IMR-90 (cell line): ENCODE measurements around the gene WRAP73. TPM values are rescaled to one million over a fixed set of nuclear protein-coding genes. Genes with fewer than 3 reads are reported as not detected.

ENCODE experiments used
- ATAC-seq: fragments of 200-7000 bp; cut with Tn5 transposase; 2 replicates; pipeline ENCODE4 v1.9.1; 2020; ENCODE audit warnings: low read depth, mild to moderate bottlenecking, moderate library complexity
- BruUV-seq: library from RNA; stranded (reverse); fragments of 400-500 nt; replicated peaks from 2 replicates; lab custom pipeline; 2021; lab: Mats Ljungman, UMichigan
- CTCF ChIA-PET: fragments of 300-600 bp; formaldehyde crosslinking; extraction: SDS; loops from one replicate; lab custom pipeline; 2021; ENCODE audit warnings: antibody characterized with exemption; lab: Yijun Ruan, JAX
- POLR2A ChIA-PET: fragments of 300-600 bp; sonication (Branson Sonifier 250); formaldehyde crosslinking; loops from one replicate; lab custom pipeline; 2022; ENCODE audit warnings: antibody characterized with exemption; ENCODE audit not compliant: unreplicated experiment; lab: Charles Lee
- DNase-seq: peaks from one replicate; pipeline ENCODE4 v3.0.0; 2013
- H2AFZ ChIP-seq: replicated peaks from 2 replicates; pipeline ENCODE3; 2013; ENCODE audit warnings: low read length, mild to moderate bottlenecking; ENCODE audit not compliant: poor library complexity
- H2AK5ac ChIP-seq: 2 replicates; pipeline ENCODE4 v1.6.1; 2013; ENCODE audit warnings: low read depth, low read length, inconsistent platforms
- H2AK9ac ChIP-seq: replicated peaks from 2 replicates; pipeline ENCODE3; 2013; ENCODE audit warnings: mild to moderate bottlenecking, low read depth, low read length, moderate library complexity; ENCODE audit not compliant: poor library complexity
- H2BK120ac ChIP-seq: 2 replicates; pipeline ENCODE4 v1.6.1; 2013; ENCODE audit warnings: low read depth, low read length, inconsistent platforms
- H2BK15ac ChIP-seq: 3 replicates; pipeline ENCODE4 v1.6.1; 2013; ENCODE audit warnings: low read depth, low read length, inconsistent platforms
- H2BK20ac ChIP-seq: 2 replicates; pipeline ENCODE4 v1.6.1; 2013; ENCODE audit warnings: low read depth, mild to moderate bottlenecking, inconsistent platforms, low read length, moderate library complexity
- H2BK5ac ChIP-seq: 2 replicates; pipeline ENCODE4 v1.6.1; 2013; ENCODE audit warnings: mild to moderate bottlenecking, low read depth, low read length, inconsistent platforms; ENCODE audit not compliant: poor library complexity, severe bottlenecking
- H3K14ac ChIP-seq: replicated peaks from 2 replicates; pipeline ENCODE4 v1.6.1; 2013; ENCODE audit warnings: low read depth, low read length, inconsistent platforms
- H3K18ac ChIP-seq: 2 replicates; pipeline ENCODE4 v1.6.1; 2013; ENCODE audit warnings: low read depth, low read length, control low read depth
- H3K23ac ChIP-seq: 2 replicates; pipeline ENCODE4 v1.6.1; 2013; ENCODE audit warnings: low read depth, low read length, inconsistent platforms
- H3K27ac ChIP-seq: 2 replicates; pipeline ENCODE4 v1.5.1; 2013; ENCODE audit warnings: mild to moderate bottlenecking, control low read depth, low read length; ENCODE audit not compliant: insufficient read depth
- H3K27me3 ChIP-seq: 2 replicates; pipeline ENCODE4 v1.6.1; 2013; ENCODE audit warnings: low read length; ENCODE audit not compliant: control insufficient read depth, insufficient read depth
- H3K36me3 ChIP-seq: 2 replicates; pipeline ENCODE4 v1.6.1; 2013; ENCODE audit warnings: low read length, mixed read lengths; ENCODE audit not compliant: control insufficient read depth, insufficient read depth
- H3K4ac ChIP-seq: 2 replicates; pipeline ENCODE4 v1.6.1; 2013; ENCODE audit warnings: low read depth, low read length, inconsistent platforms
- H3K4me1 ChIP-seq: 2 replicates; pipeline ENCODE4 v1.6.1; 2013; ENCODE audit warnings: low read length, mixed read lengths; ENCODE audit not compliant: control insufficient read depth, insufficient read depth
- H3K4me2 ChIP-seq: 2 replicates; pipeline ENCODE4 v1.6.1; 2013; ENCODE audit warnings: low read depth, mild to moderate bottlenecking, control low read depth, low read length, moderate library complexity
- H3K4me3 ChIP-seq: 2 replicates; pipeline ENCODE4 v1.5.1; 2013; ENCODE audit warnings: low read depth, mild to moderate bottlenecking, control low read depth, low read length, moderate library complexity; ENCODE audit not compliant: insufficient read depth
- H3K56ac ChIP-seq: 2 replicates; pipeline ENCODE4 v1.6.1; 2013; ENCODE audit warnings: low read length, inconsistent platforms; ENCODE audit not compliant: insufficient read depth; ENCODE audit errors: extremely low read depth
- H3K79me1 ChIP-seq, 2 experiments: 2 replicates each; pipeline ENCODE4 v1.6.1; 2013; ENCODE audit warnings: low read length in 2 of 2, inconsistent platforms in 1 of 2, low read depth in 1 of 2
- H3K9ac ChIP-seq: 2 replicates; pipeline ENCODE4 v1.6.1; 2013; ENCODE audit warnings: low read depth, low read length, control low read depth
- H3K9me1 ChIP-seq: 2 replicates; pipeline ENCODE4 v1.6.1; 2013; ENCODE audit warnings: low read length, inconsistent platforms; ENCODE audit not compliant: insufficient read depth
- H3K9me3 ChIP-seq: 2 replicates; pipeline ENCODE4 v1.6.1; 2013; ENCODE audit warnings: low read length; ENCODE audit not compliant: control insufficient read depth, insufficient read depth
- H4K20me1 ChIP-seq: 2 replicates; pipeline ENCODE4 v1.6.1; 2013; ENCODE audit warnings: low read length, inconsistent platforms; ENCODE audit not compliant: insufficient read depth
- H4K5ac ChIP-seq: 2 replicates; pipeline ENCODE4 v1.6.1; 2013; ENCODE audit warnings: mild to moderate bottlenecking, low read depth, low read length, control low read depth
- H4K8ac ChIP-seq, 2 experiments: 2 replicates each; pipeline ENCODE4 v1.6.1; 2013; ENCODE audit warnings: low read depth in 2 of 2, low read length in 2 of 2, control low read depth in 1 of 2, inconsistent platforms in 1 of 2
- H4K91ac ChIP-seq: 2 replicates; pipeline ENCODE4 v1.6.1; 2013; ENCODE audit warnings: low read depth, low read length, inconsistent platforms; ENCODE audit not compliant: insufficient read depth
- BHLHE40 ChIP-seq: fragments of 150-350 bp; IDR thresholded peaks from 2 replicates; pipeline ENCODE4 v1.6.1; 2016; ENCODE audit warnings: mild to moderate bottlenecking, low read depth, low read length
- CEBPB ChIP-seq: IDR thresholded peaks from 2 replicates; pipeline ENCODE4 v1.6.1; 2012; ENCODE audit warnings: low read depth, low read length, improper control_type of control experiment
- CHD1 ChIP-seq: IDR thresholded peaks from 2 replicates; pipeline ENCODE4 v1.6.1; 2012; ENCODE audit warnings: low read depth, low read length, improper control_type of control experiment
- CTCF ChIP-seq: conservative IDR thresholded peaks from 2 replicates; pipeline ENCODE4 v1.5.1; 2012; ENCODE audit warnings: mild to moderate bottlenecking, low read depth, low read length, improper control_type of control experiment
- ELK1 ChIP-seq: fragments of 150-350 bp; IDR thresholded peaks from 2 replicates; pipeline ENCODE4 v1.6.1; 2016; ENCODE audit warnings: low read depth, mild to moderate bottlenecking, low read length, moderate library complexity, borderline replicate concordance
- FOS ChIP-seq: fragments of 150-350 bp; IDR thresholded peaks from 2 replicates; pipeline ENCODE4 v1.6.1; 2016; ENCODE audit warnings: low read depth, low read length
- MAFK ChIP-seq: IDR thresholded peaks from 2 replicates; pipeline ENCODE4 v1.6.1; 2012; ENCODE audit warnings: low read depth, low read length, improper control_type of control experiment
- MAZ ChIP-seq: IDR thresholded peaks from 2 replicates; pipeline ENCODE4 v1.6.1; 2012; ENCODE audit warnings: low read depth, mild to moderate bottlenecking, low read length, improper control_type of control experiment, moderate library complexity, borderline replicate concordance
- MXI1 ChIP-seq: IDR thresholded peaks from 2 replicates; pipeline ENCODE4 v1.6.1; 2012; ENCODE audit warnings: low read depth, mild to moderate bottlenecking, low read length, moderate library complexity, borderline replicate concordance
- NFE2L2 ChIP-seq: fragments of 150-350 bp; IDR thresholded peaks from 2 replicates; pipeline ENCODE4 v1.6.1; 2016; ENCODE audit warnings: low read depth, mild to moderate bottlenecking, low read length
- POLR2A ChIP-seq: IDR thresholded peaks from 2 replicates; pipeline ENCODE4 v1.6.1; 2012; ENCODE audit warnings: mild to moderate bottlenecking, low read depth, low read length
- RAD21 ChIP-seq: IDR thresholded peaks from 2 replicates; pipeline ENCODE4 v1.6.1; 2012; ENCODE audit warnings: low read length, improper control_type of control experiment
- RCOR1 ChIP-seq: IDR thresholded peaks from 2 replicates; pipeline ENCODE4 v1.6.1; 2012; ENCODE audit warnings: mild to moderate bottlenecking, low read length, improper control_type of control experiment; ENCODE audit not compliant: insufficient replicate concordance
- RFX5 ChIP-seq: IDR thresholded peaks from 2 replicates; pipeline ENCODE4 v1.8.0; 2012; ENCODE audit warnings: low read depth, mild to moderate bottlenecking, low read length, moderate library complexity
- SMC3 ChIP-seq: fragments of 150-350 bp; IDR thresholded peaks from 2 replicates; pipeline ENCODE4 v1.6.1; 2016; ENCODE audit warnings: low read depth, mild to moderate bottlenecking, antibody characterized with exemption, low read length, moderate library complexity
- USF2 ChIP-seq: fragments of 150-350 bp; IDR thresholded peaks from 2 replicates; pipeline ENCODE4 v1.6.1; 2017; ENCODE audit warnings: mild to moderate bottlenecking, antibody characterized with exemption, low read length, low read depth
- WGBS, 2 experiments: methylation state at CpG; one replicate each; pipeline versions ENCODE4 v1.1.5 to v1.1.7; 2013; ENCODE audit warnings: missing lambda C conversion rate in 2 of 2; ENCODE audit not compliant: insufficient read length in 1 of 2; ENCODE audit errors: extremely low coverage in 2 of 2; 5-methylcytosine and 5-hydroxymethylcytosine counted together
- dilution Hi-C: fragments of 300-500 bp; cut with HindIII; formaldehyde crosslinking; loops from one replicate; pipeline ENCODE4 v1.14.3; 2018; ENCODE audit warnings: low sequenced_read_pairs; ENCODE audit not compliant: unreplicated experiment
- in situ Hi-C: fragments of 300-500 bp; cut with MboI; formaldehyde crosslinking; loops from 3 replicates; pipeline ENCODE4 v1.14.3; 2019; ENCODE audit warnings: low sequenced_read_pairs, inconsistent platforms, mixed read lengths
- intact Hi-C: fragments of 100-400 bp; cut with micrococcal nuclease; formaldehyde crosslinking; loops from 2 replicates; pipeline ENCODE4 v1.10.0; 2022
- polyA plus RNA-seq, 3 experiments: library from polyadenylated mRNA; depleted of rRNA; stranded (reverse); fragments of >200 nt; gene quantifications; 2 replicates each; pipeline ENCODE4 v1.2.3, GENCODE V29; 2012; ENCODE audit warnings: low replicate concordance in 1 of 3
- total RNA-seq: library from RNA; depleted of rRNA; stranded (reverse); fragments of >200 nt; gene quantifications from 2 replicates; pipeline ENCODE4 v1.2.3, GENCODE V29; 2012

WRAP73 gene
- total and polyA plus RNA-seq, 2 of the 4 experiments (the other 2 are of a cell fraction), result 10.8 to 23.6 TPM

GRCh38 chr1:3627515-3628253 lies 22.2 kb downstream of the WRAP73 start:
- no peaks in the 10 kb centered on the region for H3K9me3 ChIP-seq
- H3K4me3 ChIP-seq, result no peak overlapping the region
- no peak overlapping the region for H4K91ac ChIP-seq
- H3K27me3 ChIP-seq, result no peaks in the 10 kb centered on the region
- no peak overlapping the region for H3K4me2 ChIP-seq
- dilution Hi-C loops, result no loop called here
- H2BK20ac ChIP-seq, result no peak overlapping the region
- peaks cover 7% of the 10 kb centered on the region for H3K4me1 ChIP-seq
- H2AK9ac ChIP-seq, result no peak overlapping the region
- ChIA-PET CTCF (no interaction called here), POLR2A (no interaction called here)
- no peak overlapping the region for H3K56ac ChIP-seq
- no peak overlapping the region for H4K5ac ChIP-seq
- no peak overlapping the region for H2AFZ ChIP-seq
- H2BK5ac ChIP-seq, result no peak overlapping the region
- H3K23ac ChIP-seq, result no peak overlapping the region
- in situ Hi-C loops, result no loop called here
- BruUV-seq, result no TSS peak
- no peak overlapping the region for H2BK15ac ChIP-seq
- ATAC-seq (no peak), DNase-seq (no peak)
- no peak overlapping the region for H3K27ac ChIP-seq
- 98% methylated on average over 5 of the region's 26 CpGs; no CpG with 5 or more reads in 1 of the 2 experiments for WGBS, 2 experiments
- H3K14ac ChIP-seq, result no peak overlapping the region
- peaks cover 43% of the 10 kb centered on the region for H3K36me3 ChIP-seq
- intact Hi-C loops, result no loop called here
- no peak overlapping the region for H3K18ac ChIP-seq
- H4K8ac ChIP-seq, result no peak overlapping the region
- no peaks in the 10 kb centered on the region; the same call in none of the 2 replicates for H4K20me1 ChIP-seq
- H3K9me1 ChIP-seq, result no peaks in the 10 kb centered on the region; the same call in 1 of the 2 replicates
- no peak overlapping the region for H3K4ac ChIP-seq
- H2BK120ac ChIP-seq, result no peak overlapping the region
- peaks cover 12 to 23% of the 10 kb centered on the region in 2 experiments; a peak in 3 of 4 replicates for H3K79me1 ChIP-seq
- no peak overlapping the region for H2AK5ac ChIP-seq
- no peak overlapping the region for H3K9ac ChIP-seq
- TF ChIP-seq NFE2L2 (no peak), USF2 (no peak), CHD1 (no peak), RFX5 (no peak), BHLHE40 (no peak), FOS (no peak), RAD21 (no peak), POLR2A (no peak), ELK1 (no peak), MAFK (no peak), CEBPB (no peak), MAZ (no peak), CTCF (no peak), SMC3 (no peak), MXI1 (no peak), RCOR1 (no peak)
